Bronchial epithelial cell (primary cell): ENCODE data around the gene DERA. TPM values are rescaled to one million over a fixed set of nuclear protein-coding genes. Genes with fewer than 3 reads are reported as not detected.
"Not testable (repeated sequence)": the region's sequence is repeated elsewhere in the genome, so short reads cannot be mapped to it uniquely, and the experiment has no call there.

Source experiments
- DNase-seq: peaks from one replicate; pipeline ENCODE4 v3.0.0-alpha.2; 2010; ENCODE audit warnings: low read depth
- FAIRE-seq: peaks from 2 replicates; lab custom pipeline; 2011; peaks lifted over from hg19 to GRCh38; lab: Jason Lieb, UNC
- H3K27me3 ChIP-seq: 2 replicates; pipeline ENCODE4 v1.5.1; 2011; ENCODE audit warnings: low read length; ENCODE audit not compliant: control insufficient read depth, insufficient read depth
- H3K36me3 ChIP-seq: 2 replicates; pipeline ENCODE4 v1.5.1; 2011; ENCODE audit warnings: low read length; ENCODE audit not compliant: control insufficient read depth, insufficient read depth
- H3K4me3 ChIP-seq: 2 replicates; pipeline ENCODE4 v1.5.1; 2011; ENCODE audit warnings: mild to moderate bottlenecking, low read depth, low read length, control low read depth
- CTCF ChIP-seq: IDR thresholded peaks from 2 replicates; pipeline ENCODE4 v1.5.1; 2011; ENCODE audit warnings: mild to moderate bottlenecking, moderate library complexity, low read length, control low read depth, inconsistent platforms; ENCODE audit not compliant: insufficient read depth, severe bottlenecking
- total RNA-seq: library from RNA; depleted of rRNA; stranded (reverse); fragments of >200 nt; gene quantifications from 2 replicates; pipeline ENCODE4 v1.2.1, GENCODE V29; 2014

Gene DERA
- total RNA-seq, 1 donor from 2014 or later = 58.4 TPM

DNA sequence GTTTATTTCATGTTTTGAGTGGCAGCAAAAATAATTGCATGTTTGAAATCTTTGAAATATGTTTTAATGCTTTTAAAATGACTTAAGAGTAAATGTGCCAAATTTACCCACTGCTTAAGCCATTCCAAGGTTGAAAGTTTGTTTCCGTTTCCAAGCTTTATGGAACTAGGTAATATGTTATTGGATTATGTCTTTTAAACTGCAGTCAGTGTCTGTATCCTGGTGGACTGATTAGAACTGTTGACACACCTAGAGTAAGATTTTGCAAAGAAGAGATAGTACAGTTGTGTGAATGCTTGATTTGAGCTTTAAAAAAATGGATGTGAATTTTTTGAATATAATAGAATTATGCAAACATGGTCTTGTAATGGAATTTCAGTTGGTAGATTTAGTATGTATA, 135.1 kb downstream of the DERA start:
- no peak for TF ChIP-seq CTCF
- DNase-seq (no peak), FAIRE-seq (no peak)
- Histone ChIP-seq H3K27me3 (no peaks in the 10 kb centered on the region), H3K36me3 (no peaks in the 10 kb centered on the region), H3K4me3 (no peak overlapping the region)

DNA sequence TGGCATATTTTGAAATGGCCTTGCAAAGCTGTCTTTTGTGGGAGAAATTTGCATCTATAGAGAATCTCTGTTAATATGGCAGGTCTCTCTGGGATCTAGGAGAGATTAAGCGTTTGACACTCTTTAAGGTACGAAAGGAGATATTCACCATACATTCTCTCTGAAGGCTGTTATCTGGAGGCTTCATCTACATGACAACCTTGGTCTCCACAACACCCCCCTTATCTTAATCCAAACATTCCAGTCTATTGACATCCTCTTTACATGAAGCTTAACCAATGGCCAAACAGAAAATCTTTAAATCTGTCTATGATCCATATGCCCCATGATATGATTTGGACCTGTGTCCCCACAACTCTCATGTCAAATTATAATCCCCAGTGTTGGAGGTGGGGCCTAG, 137.4 kb downstream of the DERA start:
- H3K27me3 ChIP-seq = no peaks in the 10 kb centered on the region
- TF ChIP-seq CTCF = no peak
- H3K4me3 ChIP-seq = no peak overlapping the region
- no peaks in the 10 kb centered on the region for H3K36me3 ChIP-seq
- no peak for FAIRE-seq
- DNase-seq = no peak

- DNase-seq (no peak), FAIRE-seq (no peak)
- no peak overlapping the region for H3K4me3 ChIP-seq
- TF ChIP-seq CTCF = no peak
- H3K27me3 ChIP-seq = no peaks in the 10 kb centered on the region
- H3K36me3 ChIP-seq = no peaks in the 10 kb centered on the region
Measured at GRCh38 chr12:16056910-16057309, 145.8 kb downstream of the DERA start.

- FAIRE-seq, DNase-seq, H3K4me3 ChIP-seq, H3K36me3 ChIP-seq, H3K27me3 ChIP-seq: not testable (repeated sequence)
Measured at GRCh38 chr12:16057351-16057751, 146.2 kb downstream of the DERA start.

DNA sequence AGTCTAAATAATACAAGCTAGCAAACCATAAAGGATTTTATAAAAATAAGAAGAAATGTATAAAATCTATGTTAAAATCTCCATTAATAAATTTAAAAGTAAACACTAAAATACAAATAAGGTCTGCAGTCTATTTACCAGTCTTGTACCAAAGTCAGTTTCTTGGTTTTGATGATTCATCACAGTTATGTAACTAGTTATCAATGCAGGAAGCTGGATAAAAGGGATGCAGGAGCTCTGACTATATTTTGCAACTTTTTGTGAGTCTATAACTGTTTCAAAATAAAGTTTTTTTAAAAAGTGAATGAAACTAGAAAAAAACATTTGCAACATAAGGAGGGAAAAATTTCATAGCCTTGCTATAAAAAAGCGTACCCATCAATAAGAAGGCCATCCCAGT, 151.5 kb downstream of the DERA start:
- TF ChIP-seq CTCF = no peak
- no peaks in the 10 kb centered on the region for H3K36me3 ChIP-seq
- no peak overlapping the region for H3K4me3 ChIP-seq
- DNase-seq = peak; percentile 64
- no peak for FAIRE-seq
- no peaks in the 10 kb centered on the region for H3K27me3 ChIP-seq

- Histone ChIP-seq H3K36me3 (no peaks in the 10 kb centered on the region), H3K27me3 (no peaks in the 10 kb centered on the region), H3K4me3 (no peak overlapping the region)
- FAIRE-seq (no peak), DNase-seq (no peak)
- no peak for TF ChIP-seq CTCF
Measured at GRCh38 chr12:16063726-16064125, 152.6 kb downstream of the DERA start.
